HG02943 (cell line): Measurements from ENCODE around the gene NEURL4.
A peak's percentile ranks its signal among the peaks of the same experiment; 100 is the strongest.

Experiments
- ATAC-seq: cut with Tn5 transposase; IDR thresholded peaks from one replicate; pipeline ENCODE4 v1.9.1; 2021; ENCODE audit warnings: mild to moderate bottlenecking, low read depth, moderate library complexity; ENCODE audit not compliant: unreplicated experiment

The NEURL4 gene

GRCh38 chr17:7306911-7307685, 22.0 kb downstream of the NEURL4 start, which contains the start of gene EIF5A:
TSS of gene EIF5A (plus strand) at chr17:7307628. CDS start at chr17:7309636, 2,008 bp downstream.
- ATAC-seq, result peak; percentile 72

- ATAC-seq, result no peak
These were observed 25.0 kb downstream of the NEURL4 start for GRCh38 chr17:7304179-7304578.

GRCh38 chr17:7296189-7296861, 32.8 kb downstream of the NEURL4 start:
- no peak for ATAC-seq

- ATAC-seq, result no peak
These were observed 33.6 kb downstream of the NEURL4 start for GRCh38 chr17:7295230-7296180.

GRCh38 chr17:7294614-7295153, 34.5 kb downstream of the NEURL4 start, which contains the start of gene YBX2:
TSS of gene YBX2 (minus strand) at chr17:7294639. CDS start at chr17:7294500, 139 bp downstream.
- no peak for ATAC-seq

- no peak for ATAC-seq
These were observed 35.1 kb downstream of the NEURL4 start for GRCh38 chr17:7293816-7294613.

GRCh38 chr17:7293159-7293558, 36.0 kb downstream of the NEURL4 start:
- ATAC-seq, result no peak

- no peak for ATAC-seq
These were observed 36.4 kb downstream of the NEURL4 start for GRCh38 chr17:7292729-7293128.

- ATAC-seq, result no peak
These were observed 36.9 kb downstream of the NEURL4 start for GRCh38 chr17:7292194-7292593.

GRCh38 chr17:7290685-7291084, 38.5 kb downstream of the NEURL4 start:
- ATAC-seq, result no peak

GRCh38 chr17:7290166-7290565, 39.0 kb downstream of the NEURL4 start:
- ATAC-seq, result no peak

GRCh38 chr17:7289256-7290032, 39.7 kb downstream of the NEURL4 start:
- ATAC-seq, result no peak

GRCh38 chr17:7285679-7286078, 43.5 kb downstream of the NEURL4 start:
- no peak for ATAC-seq

GRCh38 chr17:7284911-7285310, 44.2 kb downstream of the NEURL4 start:
- ATAC-seq, result no peak

GRCh38 chr17:7283471-7284216, 45.5 kb downstream of the NEURL4 start:
- no peak for ATAC-seq

- no peak for ATAC-seq
These were observed 46.3 kb downstream of the NEURL4 start for GRCh38 chr17:7282752-7283321.

GRCh38 chr17:7281953-7282751, 47.0 kb downstream of the NEURL4 start:
- ATAC-seq, result no peak
